Activated T-helper 1 cell treated with anti-CD3 and anti-CD28 coated beads, Interleukin-12 subunit alpha, Interleukin-12 subunit beta, Interleukin-2, Interleukin-4 antibody, amounts not matched to agents 30 ng/mL and 10 ng/mL and 1 ng/mL, durations not matched to agents 14 hours and 24 hours and 36 hours (primary cell): ENCODE data around the gene EFHD1. TPM values are rescaled to one million over a fixed set of nuclear protein-coding genes. Genes with fewer than 3 reads are reported as not detected.

Experiments
- DNase-seq: peaks from one replicate; pipeline ENCODE4 v3.0.0; 2021; ENCODE audit warnings: low spot score
- H3K27ac Mint-ChIP-seq: one replicate; pipeline ENCODE4 v1.8.0; 2021; ENCODE audit warnings: mild to moderate bottlenecking, mixed read lengths
- H3K27me3 Mint-ChIP-seq: one replicate; pipeline ENCODE4 v1.8.0; 2022; ENCODE audit warnings: mild to moderate bottlenecking, moderate library complexity, mixed read lengths; ENCODE audit not compliant: insufficient read depth
- H3K36me3 Mint-ChIP-seq: one replicate; pipeline ENCODE4 v1.8.0; 2021; ENCODE audit warnings: low read depth, mixed read lengths
- H3K4me1 Mint-ChIP-seq: one replicate; pipeline ENCODE4 v1.8.0; 2021; ENCODE audit warnings: low read depth, mixed read lengths
- H3K4me3 Mint-ChIP-seq: one replicate; pipeline ENCODE4 v1.8.0; 2021; ENCODE audit warnings: mild to moderate bottlenecking, moderate library complexity, mixed read lengths
- H3K9me3 Mint-ChIP-seq: one replicate; pipeline ENCODE4 v1.8.0; 2021; ENCODE audit warnings: mixed read lengths
- intact Hi-C: fragments of 100-400 bp; cut with micrococcal nuclease; formaldehyde crosslinking; loops from one replicate; pipeline ENCODE4 v1.15.1; 2024
- total RNA-seq: library from RNA; stranded (reverse); gene quantifications from 2 replicates; pipeline ENCODE4 v1.2.3, GENCODE V29; 2022

Gene EFHD1
- total RNA-seq, 1 donor from 2014 or later: 0.13 TPM

DNA sequence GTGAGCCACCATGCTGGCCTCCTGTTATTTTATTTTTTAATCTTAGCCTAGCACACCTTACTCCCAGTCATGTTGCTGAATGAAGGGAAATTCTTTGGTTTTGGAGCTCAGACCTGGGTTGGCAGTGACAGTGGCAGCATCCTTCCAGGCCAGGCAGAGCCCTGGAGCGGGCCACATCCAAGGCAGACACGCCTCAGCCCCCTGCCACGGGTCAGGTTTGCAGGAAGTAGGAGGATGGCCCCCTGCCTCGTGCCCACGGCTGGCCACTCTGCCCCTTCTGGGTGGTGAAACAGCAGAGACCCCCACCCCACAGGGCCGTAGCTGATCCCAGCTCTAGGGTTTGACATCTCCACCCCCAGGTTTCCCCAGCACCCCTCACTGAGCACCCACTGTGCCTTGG is 11.7 kb downstream of the EFHD1 start:
- Mint-ChIP-seq H3K27me3 (peaks cover 3% of the 10 kb centered on the region), H3K9me3 (no peaks in the 10 kb centered on the region), H3K4me1 (no peaks in the 10 kb centered on the region), H3K36me3 (no peaks in the 10 kb centered on the region), H3K27ac (no peak overlapping the region), H3K4me3 (no peak overlapping the region)
- no peak for DNase-seq
- intact Hi-C loops: no loop called here

DNA sequence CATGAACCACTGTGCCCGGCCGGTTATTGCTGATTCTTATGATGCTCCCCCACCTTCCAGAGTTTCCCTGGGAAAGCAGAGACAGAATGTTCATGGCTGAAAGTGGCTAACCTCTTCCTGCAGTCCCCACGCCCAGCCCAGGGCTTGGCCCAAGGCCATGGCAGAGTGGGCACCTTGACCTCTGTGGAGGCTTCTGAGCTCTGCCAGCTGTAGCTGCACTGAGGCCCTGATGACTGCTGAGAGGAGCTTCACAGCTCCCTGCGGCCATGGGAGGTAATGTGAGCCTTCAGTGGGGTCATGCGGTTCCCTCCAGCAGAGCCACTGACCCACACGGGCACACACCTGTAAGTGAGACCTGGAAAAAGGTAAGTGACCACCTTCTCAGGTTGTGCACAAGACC is 13.3 kb downstream of the EFHD1 start:
- H3K27ac Mint-ChIP-seq: no peak overlapping the region
- no peaks in the 10 kb centered on the region for H3K4me1 Mint-ChIP-seq
- intact Hi-C loops: no loop called here
- no peaks in the 10 kb centered on the region for H3K36me3 Mint-ChIP-seq
- no peak for DNase-seq
- H3K4me3 Mint-ChIP-seq: no peak overlapping the region
- H3K9me3 Mint-ChIP-seq: no peaks in the 10 kb centered on the region
- H3K27me3 Mint-ChIP-seq: peaks cover 3% of the 10 kb centered on the region

DNA sequence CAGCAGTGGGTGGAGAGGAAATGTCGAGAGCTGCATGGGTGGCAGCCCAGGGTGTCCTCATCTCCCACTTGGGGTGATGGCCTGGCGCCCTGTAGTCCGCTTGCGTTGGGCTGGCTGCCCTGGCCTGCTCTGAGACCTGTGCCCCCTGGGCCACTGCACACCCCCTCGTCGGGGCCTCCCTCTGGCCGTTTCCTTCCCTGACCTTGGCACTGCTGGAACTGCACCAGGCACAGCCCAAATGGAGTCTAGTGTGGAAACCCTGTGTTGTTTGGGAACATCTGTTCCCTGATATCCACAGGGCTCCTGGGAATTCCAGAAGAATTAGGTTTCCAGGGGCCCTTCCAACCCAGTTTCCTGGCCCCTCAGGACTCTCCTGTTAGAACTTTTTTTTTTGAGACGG is 13.9 kb downstream of the EFHD1 start:
- Mint-ChIP-seq H3K4me3 (no peak overlapping the region), H3K4me1 (no peaks in the 10 kb centered on the region), H3K27ac (no peak overlapping the region), H3K9me3 (no peaks in the 10 kb centered on the region), H3K36me3 (no peaks in the 10 kb centered on the region), H3K27me3 (peaks cover 3% of the 10 kb centered on the region)
- DNase-seq: no peak
- intact Hi-C loops: no loop called here

DNA sequence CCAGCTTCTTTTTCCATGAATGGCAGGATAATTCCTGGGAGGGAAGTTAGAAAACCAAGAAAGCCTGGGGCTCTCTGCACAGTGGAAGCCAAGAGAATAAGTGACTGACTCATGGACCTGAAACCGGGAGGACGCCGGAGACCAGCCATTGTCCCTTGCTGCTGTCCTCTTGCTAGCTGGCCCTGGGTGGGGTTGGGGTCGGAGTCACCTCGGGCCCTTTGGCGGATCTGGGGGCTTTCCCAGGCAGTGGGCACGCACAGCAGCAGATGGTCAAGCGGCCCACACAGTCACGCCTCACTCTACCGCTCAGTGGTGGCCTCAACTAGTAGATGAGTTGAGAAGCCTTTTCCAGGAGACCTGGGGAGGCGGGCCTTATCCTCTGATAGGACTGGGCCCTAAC is 15.6 kb downstream of the EFHD1 start:
- H3K9me3 Mint-ChIP-seq: no peaks in the 10 kb centered on the region
- H3K27ac Mint-ChIP-seq: no peak overlapping the region
- no peaks in the 10 kb centered on the region for H3K36me3 Mint-ChIP-seq
- no peak overlapping the region for H3K4me3 Mint-ChIP-seq
- no peak for DNase-seq
- no peaks in the 10 kb centered on the region for H3K4me1 Mint-ChIP-seq
- intact Hi-C loops: no loop called here
- H3K27me3 Mint-ChIP-seq: peaks cover 3% of the 10 kb centered on the region

DNA sequence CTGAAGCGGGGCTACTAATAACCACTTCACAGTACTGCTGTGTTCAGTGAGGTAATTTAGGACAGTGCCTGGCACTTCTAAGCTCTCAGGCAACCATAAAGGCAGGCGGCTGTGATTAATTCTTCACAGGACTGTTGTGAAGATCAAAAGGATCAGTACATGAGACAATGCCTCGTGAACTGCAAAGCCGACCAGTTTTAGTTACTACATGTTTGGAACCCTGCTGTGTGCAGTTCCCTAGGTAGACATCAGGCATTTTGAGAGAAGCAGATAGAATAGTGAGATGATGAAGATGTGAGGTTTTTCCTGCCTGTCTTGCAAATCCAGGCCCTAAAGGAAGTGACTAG is 19.1 kb downstream of the EFHD1 start:
- Mint-ChIP-seq H3K36me3 (no peaks in the 10 kb centered on the region), H3K4me1 (no peaks in the 10 kb centered on the region), H3K27ac (no peak overlapping the region), H3K27me3 (no peaks in the 10 kb centered on the region), H3K4me3 (no peak overlapping the region), H3K9me3 (no peaks in the 10 kb centered on the region)
- DNase-seq: no peak
- intact Hi-C loops: no loop called here

DNA sequence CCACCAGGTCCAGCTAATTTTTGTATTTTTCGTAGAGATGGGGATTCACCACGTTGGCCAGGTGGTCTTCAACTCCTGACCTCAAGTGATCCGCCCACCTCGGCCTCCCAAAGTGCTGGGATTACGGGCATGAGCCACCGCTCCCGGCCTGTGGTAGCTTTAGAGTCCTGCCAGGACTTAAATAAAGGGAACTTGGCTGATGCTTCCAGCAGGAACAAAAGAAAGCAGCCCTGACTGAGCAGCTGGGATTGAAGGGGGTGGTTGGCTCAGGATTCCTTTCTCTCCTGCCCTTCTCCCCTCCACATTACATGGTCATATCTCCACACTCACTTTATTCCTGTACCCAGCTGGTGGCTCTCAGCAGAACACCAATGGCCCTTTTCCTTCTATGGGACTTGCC is 20.0 kb downstream of the EFHD1 start:
- Mint-ChIP-seq H3K27me3 (no peaks in the 10 kb centered on the region), H3K27ac (no peak overlapping the region), H3K36me3 (no peaks in the 10 kb centered on the region), H3K4me1 (no peaks in the 10 kb centered on the region), H3K4me3 (no peak overlapping the region), H3K9me3 (no peaks in the 10 kb centered on the region)
- no peak for DNase-seq
- intact Hi-C loops: no loop called here

DNA sequence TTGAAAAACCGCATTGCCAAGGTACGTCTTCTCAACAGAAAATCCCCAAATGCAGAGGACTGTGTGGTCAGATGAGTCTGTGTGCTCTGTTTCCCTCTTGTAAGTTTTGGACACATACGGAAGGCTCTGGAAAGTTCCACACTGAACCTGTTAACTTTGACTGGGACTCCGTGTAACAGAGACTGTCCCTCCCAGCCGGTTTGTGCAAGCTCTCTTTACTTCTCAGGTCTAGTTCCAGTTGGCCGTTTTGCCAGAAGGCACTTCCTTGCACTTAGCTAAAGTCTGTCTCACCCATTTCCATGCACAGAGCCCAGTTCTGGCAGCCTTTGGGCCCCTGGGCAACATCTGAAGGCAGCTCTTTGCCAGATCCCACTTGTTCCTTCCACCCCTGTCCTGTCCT is 22.0 kb downstream of the EFHD1 start:
- H3K9me3 Mint-ChIP-seq: no peaks in the 10 kb centered on the region
- no peak for DNase-seq
- H3K27ac Mint-ChIP-seq: no peak overlapping the region
- H3K4me1 Mint-ChIP-seq: no peaks in the 10 kb centered on the region
- no peak overlapping the region for H3K4me3 Mint-ChIP-seq
- no peaks in the 10 kb centered on the region for H3K36me3 Mint-ChIP-seq
- H3K27me3 Mint-ChIP-seq: no peaks in the 10 kb centered on the region
- intact Hi-C loops: no loop called here

DNA sequence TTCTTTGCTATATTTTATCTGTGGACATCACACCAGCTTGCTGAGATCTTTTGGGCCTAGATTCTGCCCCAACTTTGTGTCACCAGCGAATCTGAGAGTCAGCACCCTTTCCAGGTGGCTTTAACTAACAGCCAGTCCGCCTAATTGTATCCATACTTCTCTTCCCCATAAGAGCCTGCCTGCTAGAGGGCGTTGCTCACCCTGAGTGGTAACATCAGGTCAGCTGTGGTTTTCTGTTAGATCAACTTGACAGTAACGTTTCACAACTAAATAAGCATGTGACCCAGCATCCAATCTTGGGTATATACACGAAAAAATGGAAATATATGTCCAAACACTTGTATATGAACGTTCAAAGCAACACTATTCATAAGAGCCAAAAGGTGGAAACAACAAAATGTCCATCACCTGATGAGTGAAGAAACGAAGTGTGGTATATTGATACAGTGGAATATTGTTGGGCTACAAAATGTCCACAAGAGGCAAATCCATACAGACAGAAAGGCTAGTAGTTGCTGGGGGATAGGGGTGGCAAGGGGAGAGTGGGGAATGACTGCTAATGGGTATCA is 24.9 kb downstream of the EFHD1 start:
- Mint-ChIP-seq H3K4me1 (no peaks in the 10 kb centered on the region), H3K27me3 (no peaks in the 10 kb centered on the region), H3K36me3 (no peaks in the 10 kb centered on the region), H3K4me3 (no peak overlapping the region), H3K27ac (no peak overlapping the region), H3K9me3 (no peaks in the 10 kb centered on the region)
- intact Hi-C loops: no loop called here
- DNase-seq: no peak

DNA sequence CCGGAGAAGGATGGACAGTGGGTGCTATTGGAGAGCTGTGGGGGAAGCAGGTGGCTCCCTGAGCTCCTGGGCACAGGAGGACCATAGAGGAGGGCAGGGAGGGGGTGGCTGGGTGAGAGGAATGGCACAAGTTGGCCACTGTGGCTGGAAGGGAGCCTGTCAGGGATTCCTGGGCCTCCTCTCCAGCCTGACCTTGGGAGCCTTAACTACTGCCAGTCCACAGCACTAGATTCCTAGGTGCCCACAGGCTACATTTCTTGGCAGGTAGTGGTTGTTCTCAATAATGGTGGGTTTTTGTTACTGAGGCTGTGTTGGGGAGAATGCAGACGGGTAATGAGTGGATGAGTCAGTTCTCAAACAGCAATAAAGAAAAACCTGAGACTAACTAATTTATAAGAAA is 26.0 kb downstream of the EFHD1 start:
- no peak overlapping the region for H3K4me3 Mint-ChIP-seq
- H3K27me3 Mint-ChIP-seq: no peaks in the 10 kb centered on the region
- no peaks in the 10 kb centered on the region for H3K4me1 Mint-ChIP-seq
- intact Hi-C loops: no loop called here
- H3K36me3 Mint-ChIP-seq: no peaks in the 10 kb centered on the region
- H3K27ac Mint-ChIP-seq: no peak overlapping the region
- H3K9me3 Mint-ChIP-seq: no peaks in the 10 kb centered on the region
- DNase-seq: no peak

DNA sequence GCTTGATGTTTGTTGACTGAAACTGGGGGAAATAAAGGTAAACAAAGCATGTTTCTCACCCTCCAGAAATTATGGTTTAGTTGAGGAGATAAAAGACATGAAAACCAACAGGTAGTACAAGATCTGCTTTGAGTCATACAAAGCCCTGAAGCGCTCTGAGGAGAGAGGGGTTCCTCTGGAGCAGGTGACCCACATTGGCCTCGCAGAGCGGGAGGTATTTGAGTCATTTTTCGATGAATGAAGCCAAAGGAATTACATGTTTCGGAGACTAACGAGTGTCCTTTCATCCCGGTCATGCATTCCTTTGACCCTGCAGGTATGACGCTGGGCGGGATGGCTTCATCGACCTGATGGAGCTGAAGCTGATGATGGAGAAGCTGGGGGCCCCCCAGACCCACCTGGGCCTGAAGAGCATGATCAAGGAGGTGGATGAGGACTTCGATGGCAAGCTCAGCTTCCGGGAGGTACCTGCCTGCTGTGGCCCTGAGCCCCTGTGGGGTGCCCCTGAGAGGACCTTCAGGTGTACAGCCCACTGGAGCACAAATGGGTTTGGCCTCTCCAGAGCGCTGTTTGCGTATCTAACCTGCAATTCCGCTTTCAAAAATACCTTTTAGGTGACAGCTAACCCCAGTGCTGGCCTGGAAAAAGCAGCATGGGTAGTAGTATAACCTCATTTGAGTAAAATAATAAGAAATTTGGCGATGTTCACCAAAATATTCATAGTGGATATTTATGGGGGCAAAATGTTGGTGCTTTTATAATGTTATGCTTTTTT is 29.3 kb downstream of the EFHD1 start:
- Mint-ChIP-seq H3K36me3 (no peaks in the 10 kb centered on the region), H3K27ac (no peak overlapping the region), H3K27me3 (peaks cover 2% of the 10 kb centered on the region), H3K4me3 (no peak overlapping the region), H3K9me3 (no peaks in the 10 kb centered on the region), H3K4me1 (no peaks in the 10 kb centered on the region)
- DNase-seq: no peak
- intact Hi-C loops: no loop called here

DNA sequence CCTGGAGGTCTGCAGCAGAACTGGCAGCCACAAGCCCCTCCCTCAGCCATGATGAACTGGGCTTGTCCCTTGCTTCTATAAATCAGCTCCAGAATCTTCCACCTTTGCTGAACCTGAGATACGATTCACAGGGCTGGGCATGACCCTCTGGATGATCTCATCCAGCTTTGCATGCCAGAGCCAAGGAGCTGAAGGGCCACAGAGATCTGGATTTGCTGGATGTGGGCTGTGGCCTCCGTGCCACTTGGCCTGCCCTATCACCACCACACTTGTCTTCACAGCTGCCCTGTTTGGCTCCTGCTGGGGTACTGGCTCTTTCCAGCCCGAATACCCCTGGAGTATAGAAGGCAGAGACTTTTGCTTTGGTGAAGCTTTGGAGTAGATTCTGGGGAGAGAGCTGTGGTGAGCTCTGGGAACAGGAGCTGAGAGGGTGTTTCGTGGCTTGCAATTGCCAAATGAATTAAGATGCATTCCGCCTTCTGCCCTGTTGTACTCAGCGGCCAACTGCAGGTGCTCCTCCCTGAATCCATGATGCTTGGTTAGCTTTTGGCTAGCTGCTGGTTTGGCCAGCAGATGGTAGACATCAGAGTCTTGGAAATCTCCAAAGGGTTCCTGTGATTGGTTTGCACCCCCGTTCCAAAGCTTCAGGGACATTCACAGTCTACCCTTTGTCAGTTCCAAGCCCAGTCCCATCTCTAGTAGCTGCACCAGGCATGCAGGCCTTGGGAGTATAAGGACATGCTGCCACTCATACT is 32.8 kb downstream of the EFHD1 start:
- H3K4me3 Mint-ChIP-seq: no peak overlapping the region
- peaks cover 9% of the 10 kb centered on the region for H3K27me3 Mint-ChIP-seq
- intact Hi-C loops: no loop called here
- no peak overlapping the region for H3K27ac Mint-ChIP-seq
- no peaks in the 10 kb centered on the region for H3K36me3 Mint-ChIP-seq
- H3K4me1 Mint-ChIP-seq: no peaks in the 10 kb centered on the region
- DNase-seq: no peak
- no peaks in the 10 kb centered on the region for H3K9me3 Mint-ChIP-seq

DNA sequence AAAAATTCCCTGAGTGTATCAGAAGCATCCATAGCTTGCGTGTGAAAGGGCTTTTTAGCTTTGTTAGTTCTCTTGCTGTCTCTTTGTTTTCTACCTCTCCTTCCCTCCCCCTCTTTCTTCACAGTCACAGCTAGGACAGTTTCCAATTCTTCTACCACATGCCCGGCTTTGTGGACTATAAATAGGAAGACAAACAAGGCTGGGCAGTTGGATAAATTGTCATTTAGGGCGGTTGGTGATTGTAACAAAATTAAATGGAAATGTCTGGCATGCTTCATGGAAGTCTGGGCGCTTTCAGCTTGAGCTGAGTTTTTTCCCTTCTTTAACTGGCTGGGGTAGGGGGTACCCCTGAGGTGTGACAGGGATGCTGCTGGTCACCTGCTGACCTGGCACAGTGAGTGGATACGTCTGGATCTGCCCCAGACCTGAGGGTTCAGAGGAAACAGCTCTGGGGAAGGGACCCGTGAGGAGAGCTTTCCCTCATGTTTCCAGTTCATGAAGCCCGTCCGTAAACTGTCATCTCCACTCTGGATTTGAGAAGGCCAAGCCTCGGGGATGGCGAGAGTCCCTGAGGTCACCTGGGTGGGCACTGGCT is 34.7 kb downstream of the EFHD1 start:
- Mint-ChIP-seq H3K27me3 (peaks cover 9% of the 10 kb centered on the region), H3K27ac (no peak overlapping the region), H3K4me3 (no peak overlapping the region), H3K9me3 (no peaks in the 10 kb centered on the region), H3K36me3 (no peaks in the 10 kb centered on the region), H3K4me1 (no peaks in the 10 kb centered on the region)
- no peak for DNase-seq
- intact Hi-C loops: no loop called here

DNA sequence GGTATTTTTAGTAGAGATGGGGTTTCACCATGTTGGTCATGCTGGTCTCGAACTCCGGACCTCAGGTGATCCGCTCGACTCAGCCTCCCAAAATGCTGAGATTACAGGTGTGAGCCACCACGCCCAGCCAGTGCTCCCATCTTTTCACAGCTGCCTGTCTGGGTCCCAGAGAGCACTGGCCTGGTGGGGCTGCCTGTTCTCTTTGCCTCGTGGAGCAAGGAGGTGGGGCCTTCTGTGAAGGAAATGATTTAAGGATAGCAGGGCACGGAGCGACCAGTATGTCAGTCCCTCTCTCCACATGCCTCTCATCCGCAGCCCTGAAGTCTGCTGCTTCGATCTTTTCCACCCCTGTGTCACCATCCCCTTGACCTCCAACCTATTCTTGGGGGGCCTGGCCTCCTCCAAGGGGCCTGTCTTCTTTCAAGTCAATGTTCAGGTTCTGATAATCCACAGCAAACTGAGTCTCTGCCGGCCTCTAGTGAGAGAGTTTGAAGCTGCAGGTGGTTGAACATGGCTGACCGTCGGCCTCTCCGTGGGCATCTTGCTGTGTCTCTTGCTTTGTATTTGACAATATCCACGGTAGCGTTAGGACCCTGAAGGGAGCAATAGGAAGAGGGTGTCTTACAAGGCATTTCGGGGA is 35.5 kb downstream of the EFHD1 start:
- Mint-ChIP-seq H3K4me1 (no peaks in the 10 kb centered on the region), H3K36me3 (no peaks in the 10 kb centered on the region), H3K27me3 (peaks cover 9% of the 10 kb centered on the region), H3K27ac (no peak overlapping the region), H3K4me3 (no peak overlapping the region), H3K9me3 (no peaks in the 10 kb centered on the region)
- DNase-seq: no peak
- intact Hi-C loops: loop anchor here (1.0 kb wide), 1 partner anchor 63 kb away; no protein-coding TSS in a partner anchor
